Glomerular visceral epithelial cell (primary cell): ENCODE data around the gene TPGS2.
"Not testable (repeated sequence)": the region's sequence is repeated elsewhere in the genome, so short reads cannot be mapped to it uniquely, and the experiment has no call there.

Experiments
- DNase-seq: peaks from one replicate; pipeline ENCODE4 v3.0.0-alpha.2; 2016; ENCODE audit errors: extremely low spot score

Gene TPGS2

GRCh38 chr18:36776650-36777049, 52.2 kb downstream of the TPGS2 start:
- DNase-seq = no peak

GRCh38 chr18:36775396-36775795, 53.4 kb downstream of the TPGS2 start:
- no peak for DNase-seq

GRCh38 chr18:36772241-36772723, 56.5 kb downstream of the TPGS2 start:
- DNase-seq = no peak

- no peak for DNase-seq
These were observed 57.6 kb downstream of the TPGS2 start for GRCh38 chr18:36771245-36771644.

- peak; percentile 25 for DNase-seq
These were observed 58.4 kb downstream of the TPGS2 start for GRCh38 chr18:36770315-36770946.

- no peak for DNase-seq
These were observed 59.0 kb downstream of the TPGS2 start for GRCh38 chr18:36769611-36770314.

- DNase-seq = peak; percentile 30
These were observed 59.6 kb downstream of the TPGS2 start for GRCh38 chr18:36769172-36769571.

- no peak for DNase-seq
These were observed 62.0 kb downstream of the TPGS2 start for GRCh38 chr18:36766836-36767235.

- DNase-seq = not testable (repeated sequence)
These were observed 65.8 kb downstream of the TPGS2 start for GRCh38 chr18:36762965-36763364.

GRCh38 chr18:36762074-36762473, 66.7 kb downstream of the TPGS2 start:
- no peak for DNase-seq

GRCh38 chr18:36761186-36761698, 67.6 kb downstream of the TPGS2 start:
- no peak for DNase-seq

- no peak for DNase-seq
These were observed 68.2 kb downstream of the TPGS2 start for GRCh38 chr18:36760598-36760997.

GRCh38 chr18:36759167-36759776, 69.5 kb downstream of the TPGS2 start:
- no peak for DNase-seq

GRCh38 chr18:36758623-36759022, 70.2 kb downstream of the TPGS2 start:
- no peak for DNase-seq

GRCh38 chr18:36757991-36758390, 70.8 kb downstream of the TPGS2 start:
- DNase-seq = no peak

GRCh38 chr18:36757081-36757480, 71.7 kb downstream of the TPGS2 start:
- DNase-seq = peak; percentile 57

- peak; percentile 5 for DNase-seq
These were observed 72.6 kb downstream of the TPGS2 start for GRCh38 chr18:36756242-36756641.

- no peak for DNase-seq
These were observed 75.6 kb downstream of the TPGS2 start for GRCh38 chr18:36752929-36753865.

GRCh38 chr18:36745219-36745975, 83.4 kb downstream of the TPGS2 start:
- DNase-seq = no peak

GRCh38 chr18:36744261-36744876, 84.4 kb downstream of the TPGS2 start:
- DNase-seq = no peak
